HepG2 (cell line): ENCODE data around the gene RIT2. TPM values are rescaled to one million over a fixed set of nuclear protein-coding genes. Genes with fewer than 3 reads are reported as not detected.

Experiments used
- FOXA1 ChIP-seq, 2 experiments: fragments of 450-650 bp in 1 of 2; sonication (generic) in 1 of 2; formaldehyde crosslinking in 1 of 2; IDR thresholded peaks; 2 replicates each; pipeline versions ENCODE4 v1.4.0 to v1.6.1; 2016 to 2020; ENCODE audit warnings: missing genetic modification reagents in 1 of 2
- GPBP1L1 ChIP-seq: sonication (generic); formaldehyde crosslinking; IDR thresholded peaks from 2 replicates; pipeline ENCODE4 v1.5.0; 2020; ENCODE audit warnings: mild to moderate bottlenecking, missing genetic modification reagents
- KLF15 ChIP-seq: sonication (generic); formaldehyde crosslinking; IDR thresholded peaks from 2 replicates; pipeline ENCODE4 v1.8.1; 2023; ENCODE audit warnings: borderline replicate concordance, mild to moderate bottlenecking, inconsistent platforms, missing genetic modification reagents, mixed read lengths
- SRF ChIP-seq: IDR thresholded peaks from 2 replicates; pipeline ENCODE4 v1.6.1; 2011; ENCODE audit warnings: mild to moderate bottlenecking, low read depth, low read length, moderate library complexity
- ZHX2 ChIP-seq, 2 experiments: sonication (generic) in 1 of 2; formaldehyde crosslinking in 1 of 2; IDR thresholded peaks; 2 replicates each; pipeline versions ENCODE4 v1.6.1 to v1.9.0; 2014 to 2022; ENCODE audit warnings: antibody characterized with exemption in 1 of 2, borderline replicate concordance in 1 of 2, inconsistent platforms in 1 of 2, low read depth in 1 of 2, missing genetic modification reagents in 1 of 2
- ZNF337 ChIP-seq: sonication (generic); formaldehyde crosslinking; IDR thresholded peaks from 2 replicates; pipeline ENCODE4 v1.5.1; 2020; ENCODE audit warnings: missing genetic modification reagents, low read depth, mild to moderate bottlenecking, borderline replicate concordance
- ZNF354B ChIP-seq: sonication (generic); formaldehyde crosslinking; IDR thresholded peaks from 2 replicates; pipeline ENCODE4 v1.8.0; 2022; ENCODE audit warnings: mild to moderate bottlenecking, missing genetic modification reagents
- ZNF530 ChIP-seq: sonication (generic); formaldehyde crosslinking; IDR thresholded peaks from 2 replicates; pipeline ENCODE4 v1.5.0; 2020; ENCODE audit warnings: low read depth, mild to moderate bottlenecking, missing genetic modification reagents
- polyA plus RNA-seq, 8 experiments: library from polyadenylated mRNA; depleted of rRNA in 3 of 8; stranded (reverse) in 7 of 8; unstranded in 1 of 8; fragments of >200 nt; fragmentation: Illumina TruSeq in 4 of 8; extraction: Trizol in 4 of 8; gene quantifications; 2 replicates each; pipeline versions ENCODE4 v1.2.1 to v1.2.3, GENCODE V29; 2011 to 2016; ENCODE audit warnings: low read depth in 4 of 8, missing spikeins in 1 of 8, mixed read lengths in 1 of 8; ENCODE audit not compliant: insufficient read depth in 1 of 8
- total RNA-seq, 5 experiments: library from RNA; depleted of rRNA; stranded (reverse); fragments of >200 nt; fragmentation: Illumina TruSeq; extraction: Trizol; gene quantifications; 2 replicates each; pipeline ENCODE4 v1.2.3, GENCODE V29; 2016; ENCODE audit warnings: low read depth in 1 of 5
- TF ChIP-seq, protein P1 (sequence below): sonication (generic); formaldehyde crosslinking; IDR thresholded peaks from 2 replicates; pipeline ENCODE4 v1.4.0; 2020; ENCODE audit warnings: low read depth, missing genetic modification reagents
- TF ChIP-seq, protein P2 (sequence below): sonication (generic); formaldehyde crosslinking; IDR thresholded peaks from 2 replicates; pipeline ENCODE4 v1.5.1; 2020; ENCODE audit warnings: mild to moderate bottlenecking, moderate library complexity, missing genetic modification reagents
- TF ChIP-seq, protein P3 (sequence below): sonication (generic); formaldehyde crosslinking; IDR thresholded peaks from 2 replicates; pipeline ENCODE4 v1.8.0; 2022; ENCODE audit warnings: mild to moderate bottlenecking, missing genetic modification reagents, borderline replicate concordance

RIT2 gene
- total and polyA plus RNA-seq, 2 of the 13 experiments (the other 11 are each of a cell fraction or from before 2014, with no cell fraction given) = not detected

GRCh38 chr18:42977982-42978637, 137.4 kb downstream of the RIT2 start (continued):
- TF ChIP-seq ZHX2 (IDR thresholded peaks at IDR 0.05; ENCODE audit: low read depth) (no peak), ZHX2 (CRISPR knock-in tag; IDR thresholded peaks at IDR 0.05; ENCODE audit: borderline replicate concordance) (no peak), FOXA1 (IDR thresholded peaks at IDR 0.05) (no peak), FOXA1 (CRISPR knock-in tag; IDR thresholded peaks at IDR 0.05) (no peak), ZNF354B (CRISPR knock-in tag) (no peak), ZNF337 (CRISPR knock-in tag) (no peak), SRF (no peak), GPBP1L1 (CRISPR knock-in tag) (no peak), ZNF530 (CRISPR knock-in tag) (no peak), KLF15 (CRISPR knock-in tag) (no peak)
- TF ChIP-seq, protein P1, sequence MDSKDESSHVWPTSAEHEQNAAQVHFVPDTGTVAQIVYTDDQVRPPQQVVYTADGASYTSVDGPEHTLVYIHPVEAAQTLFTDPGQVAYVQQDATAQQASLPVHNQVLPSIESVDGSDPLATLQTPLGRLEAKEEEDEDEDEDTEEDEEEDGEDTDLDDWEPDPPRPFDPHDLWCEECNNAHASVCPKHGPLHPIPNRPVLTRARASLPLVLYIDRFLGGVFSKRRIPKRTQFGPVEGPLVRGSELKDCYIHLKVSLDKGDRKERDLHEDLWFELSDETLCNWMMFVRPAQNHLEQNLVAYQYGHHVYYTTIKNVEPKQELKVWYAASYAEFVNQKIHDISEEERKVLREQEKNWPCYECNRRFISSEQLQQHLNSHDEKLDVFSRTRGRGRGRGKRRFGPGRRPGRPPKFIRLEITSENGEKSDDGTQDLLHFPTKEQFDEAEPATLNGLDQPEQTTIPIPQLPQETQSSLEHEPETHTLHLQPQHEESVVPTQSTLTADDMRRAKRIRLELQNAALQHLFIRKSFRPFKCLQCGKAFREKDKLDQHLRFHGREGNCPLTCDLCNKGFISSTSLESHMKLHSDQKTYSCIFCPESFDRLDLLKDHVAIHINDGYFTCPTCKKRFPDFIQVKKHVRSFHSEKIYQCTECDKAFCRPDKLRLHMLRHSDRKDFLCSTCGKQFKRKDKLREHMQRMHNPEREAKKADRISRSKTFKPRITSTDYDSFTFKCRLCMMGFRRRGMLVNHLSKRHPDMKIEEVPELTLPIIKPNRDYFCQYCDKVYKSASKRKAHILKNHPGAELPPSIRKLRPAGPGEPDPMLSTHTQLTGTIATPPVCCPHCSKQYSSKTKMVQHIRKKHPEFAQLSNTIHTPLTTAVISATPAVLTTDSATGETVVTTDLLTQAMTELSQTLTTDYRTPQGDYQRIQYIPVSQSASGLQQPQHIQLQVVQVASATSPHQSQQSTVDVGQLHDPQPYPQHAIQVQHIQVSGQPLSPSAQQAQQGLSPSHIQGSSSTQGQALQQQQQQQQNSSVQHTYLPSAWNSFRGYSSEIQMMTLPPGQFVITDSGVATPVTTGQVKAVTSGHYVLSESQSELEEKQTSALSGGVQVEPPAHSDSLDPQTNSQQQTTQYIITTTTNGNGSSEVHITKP = no peak
- TF ChIP-seq, protein P2, sequence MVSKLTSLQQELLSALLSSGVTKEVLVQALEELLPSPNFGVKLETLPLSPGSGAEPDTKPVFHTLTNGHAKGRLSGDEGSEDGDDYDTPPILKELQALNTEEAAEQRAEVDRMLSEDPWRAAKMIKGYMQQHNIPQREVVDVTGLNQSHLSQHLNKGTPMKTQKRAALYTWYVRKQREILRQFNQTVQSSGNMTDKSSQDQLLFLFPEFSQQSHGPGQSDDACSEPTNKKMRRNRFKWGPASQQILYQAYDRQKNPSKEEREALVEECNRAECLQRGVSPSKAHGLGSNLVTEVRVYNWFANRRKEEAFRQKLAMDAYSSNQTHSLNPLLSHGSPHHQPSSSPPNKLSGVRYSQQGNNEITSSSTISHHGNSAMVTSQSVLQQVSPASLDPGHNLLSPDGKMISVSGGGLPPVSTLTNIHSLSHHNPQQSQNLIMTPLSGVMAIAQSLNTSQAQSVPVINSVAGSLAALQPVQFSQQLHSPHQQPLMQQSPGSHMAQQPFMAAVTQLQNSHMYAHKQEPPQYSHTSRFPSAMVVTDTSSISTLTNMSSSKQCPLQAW = no peak
- TF ChIP-seq, protein P3, sequence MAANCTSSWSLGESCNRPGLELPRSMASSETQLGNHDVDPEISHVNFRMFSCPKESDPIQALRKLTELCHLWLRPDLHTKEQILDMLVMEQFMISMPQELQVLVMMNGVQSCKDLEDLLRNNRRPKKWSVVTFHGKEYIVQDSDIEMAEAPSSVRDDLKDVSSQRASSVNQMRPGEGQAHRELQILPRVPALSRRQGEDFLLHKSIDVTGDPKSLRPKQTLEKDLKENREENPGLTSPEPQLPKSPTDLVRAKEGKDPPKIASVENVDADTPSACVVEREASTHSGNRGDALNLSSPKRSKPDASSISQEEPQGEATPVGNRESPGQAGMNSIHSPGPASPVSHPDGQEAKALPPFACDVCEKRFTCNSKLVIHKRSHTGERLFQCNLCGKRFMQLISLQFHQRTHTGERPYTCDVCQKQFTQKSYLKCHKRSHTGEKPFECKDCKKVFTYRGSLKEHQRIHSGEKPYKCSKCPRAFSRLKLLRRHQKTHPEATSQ (CRISPR knock-in tag) = no peak
